HUES48 (cell line): ENCODE measurements around the gene BRME1.

Source experiments
- H3K27ac ChIP-seq: one replicate; pipeline ENCODE4 v1.7.0; 2013; ENCODE audit warnings: low read depth, low read length, inconsistent platforms
- H3K27me3 ChIP-seq: 2 replicates; pipeline ENCODE4 v1.6.1; 2013; ENCODE audit warnings: mild to moderate bottlenecking, low read length; ENCODE audit not compliant: control insufficient read depth, insufficient read depth
- H3K36me3 ChIP-seq: 2 replicates; pipeline ENCODE4 v1.6.1; 2013; ENCODE audit warnings: low read length; ENCODE audit not compliant: control insufficient read depth, insufficient read depth
- H3K4me1 ChIP-seq: 2 replicates; pipeline ENCODE4 v1.6.1; 2013; ENCODE audit warnings: mild to moderate bottlenecking, low read length; ENCODE audit not compliant: control insufficient read depth, insufficient read depth
- H3K4me3 ChIP-seq: 2 replicates; pipeline ENCODE4 v1.5.1; 2013; ENCODE audit warnings: mild to moderate bottlenecking, low read depth, low read length
- H3K9ac ChIP-seq: 2 replicates; pipeline ENCODE4 v1.6.1; 2013; ENCODE audit warnings: mild to moderate bottlenecking, low read depth, low read length, moderate library complexity
- H3K9me3 ChIP-seq: 2 replicates; pipeline ENCODE4 v1.6.1; 2013; ENCODE audit warnings: low read length; ENCODE audit not compliant: control insufficient read depth, insufficient read depth

Gene BRME1

GRCh38 chr19:13877303-13877702 is 28.6 kb downstream of the BRME1 start:
- Histone ChIP-seq H3K9ac (no peak overlapping the region), H3K4me3 (no peak overlapping the region), H3K27me3 (peaks cover 40% of the 10 kb centered on the region), H3K4me1 (peaks cover 19% of the 10 kb centered on the region), H3K27ac (no peak overlapping the region), H3K9me3 (no peaks in the 10 kb centered on the region), H3K36me3 (no peaks in the 10 kb centered on the region)

GRCh38 chr19:13876834-13877233 is 29.1 kb downstream of the BRME1 start, which contains the start of gene NANOS3:
Gene NANOS3 (plus strand): TSS chr19:13877134. CDS start chr19:13877249, 115 bp downstream.
- no peaks in the 10 kb centered on the region for H3K9me3 ChIP-seq
- no peaks in the 10 kb centered on the region for H3K36me3 ChIP-seq
- H3K4me1 ChIP-seq: peaks cover 18% of the 10 kb centered on the region
- no peak within 1 kb of the TSS for H3K27ac ChIP-seq
- H3K27me3 ChIP-seq: peaks cover 44% of the 10 kb centered on the region
- no peak within 1 kb of the TSS for H3K4me3 ChIP-seq
- H3K9ac ChIP-seq: no peak within 1 kb of the TSS

- Histone ChIP-seq H3K36me3 (no peaks in the 10 kb centered on the region), H3K9me3 (no peaks in the 10 kb centered on the region), H3K27me3 (peaks cover 54% of the 10 kb centered on the region), H3K27ac (no peak overlapping the region), H3K4me3 (no peak overlapping the region), H3K9ac (no peak overlapping the region), H3K4me1 (peaks cover 10% of the 10 kb centered on the region)
These were observed 30.1 kb downstream of the BRME1 start for GRCh38 chr19:13875824-13876223.

GRCh38 chr19:13873834-13874515 is 31.9 kb downstream of the BRME1 start:
- Histone ChIP-seq H3K4me3 (no peak overlapping the region; the same call in 1 of the 2 replicates), H3K36me3 (no peaks in the 10 kb centered on the region), H3K9me3 (no peaks in the 10 kb centered on the region), H3K9ac (no peak overlapping the region), H3K27me3 (peaks cover 69% of the 10 kb centered on the region), H3K27ac (no peak overlapping the region), H3K4me1 (peaks cover 4% of the 10 kb centered on the region)

- H3K27ac ChIP-seq: no peak overlapping the region
These were observed 33.1 kb downstream of the BRME1 start for GRCh38 chr19:13872695-13873389.

GRCh38 chr19:13872339-13872694 is 33.6 kb downstream of the BRME1 start:
- Histone ChIP-seq H3K36me3 (no peaks in the 10 kb centered on the region), H3K9ac (no peak overlapping the region), H3K4me3 (peak overlapping the region; percentile 41; the same call in 1 of the 2 replicates), H3K4me1 (peaks cover 4% of the 10 kb centered on the region), H3K27ac (no peak overlapping the region), H3K9me3 (no peaks in the 10 kb centered on the region), H3K27me3 (peaks cover 83% of the 10 kb centered on the region)

More at GRCh38 chr19:13872695-13873389, 33.1 kb downstream of the BRME1 start:
- H3K9ac ChIP-seq: no peak overlapping the region
- no peaks in the 10 kb centered on the region for H3K9me3 ChIP-seq
- peaks cover 80% of the 10 kb centered on the region for H3K27me3 ChIP-seq
- peak overlapping the region; percentile 41 for H3K4me3 ChIP-seq
- no peaks in the 10 kb centered on the region for H3K36me3 ChIP-seq
- H3K4me1 ChIP-seq: peaks cover 4% of the 10 kb centered on the region

GRCh38 chr19:13870873-13871272 is 35.0 kb downstream of the BRME1 start:
- H3K27ac ChIP-seq: no peak overlapping the region
- peaks cover 91% of the 10 kb centered on the region for H3K27me3 ChIP-seq
- no peaks in the 10 kb centered on the region for H3K9me3 ChIP-seq
- H3K4me3 ChIP-seq: no peak overlapping the region
- no peaks in the 10 kb centered on the region for H3K36me3 ChIP-seq
- H3K4me1 ChIP-seq: peaks cover 4% of the 10 kb centered on the region
- H3K9ac ChIP-seq: no peak overlapping the region

- Histone ChIP-seq H3K4me3 (no peak overlapping the region), H3K36me3 (no peaks in the 10 kb centered on the region), H3K9ac (no peak overlapping the region), H3K27me3 (peaks cover 87% of the 10 kb centered on the region), H3K9me3 (no peaks in the 10 kb centered on the region), H3K4me1 (peaks cover 2% of the 10 kb centered on the region), H3K27ac (no peak overlapping the region)
These were observed 36.6 kb downstream of the BRME1 start for GRCh38 chr19:13869281-13869680.

GRCh38 chr19:13868663-13869062 is 37.3 kb downstream of the BRME1 start:
- H3K4me3 ChIP-seq: no peak overlapping the region
- H3K27ac ChIP-seq: no peak overlapping the region
- peaks cover 87% of the 10 kb centered on the region for H3K27me3 ChIP-seq
- H3K9me3 ChIP-seq: no peaks in the 10 kb centered on the region
- H3K9ac ChIP-seq: no peak overlapping the region
- no peaks in the 10 kb centered on the region for H3K4me1 ChIP-seq
- H3K36me3 ChIP-seq: no peaks in the 10 kb centered on the region

- Histone ChIP-seq H3K4me1 (peaks cover 5% of the 10 kb centered on the region), H3K27ac (no peak overlapping the region), H3K9me3 (no peaks in the 10 kb centered on the region), H3K27me3 (peaks cover 76% of the 10 kb centered on the region), H3K9ac (no peak overlapping the region), H3K36me3 (no peaks in the 10 kb centered on the region), H3K4me3 (no peak overlapping the region)
These were observed 39.4 kb downstream of the BRME1 start for GRCh38 chr19:13866463-13867046.
